ENCODE results near the gene ACYP2.
"Not testable (repeated sequence)": the region's sequence is repeated elsewhere in the genome, so short reads cannot be mapped to it uniquely, and the experiment has no call there.

The ACYP2 gene

GRCh38 chr2:54099829-54100585 is 15.4 kb upstream of the ACYP2 start:
- no peak for DNase-seq

DNA sequence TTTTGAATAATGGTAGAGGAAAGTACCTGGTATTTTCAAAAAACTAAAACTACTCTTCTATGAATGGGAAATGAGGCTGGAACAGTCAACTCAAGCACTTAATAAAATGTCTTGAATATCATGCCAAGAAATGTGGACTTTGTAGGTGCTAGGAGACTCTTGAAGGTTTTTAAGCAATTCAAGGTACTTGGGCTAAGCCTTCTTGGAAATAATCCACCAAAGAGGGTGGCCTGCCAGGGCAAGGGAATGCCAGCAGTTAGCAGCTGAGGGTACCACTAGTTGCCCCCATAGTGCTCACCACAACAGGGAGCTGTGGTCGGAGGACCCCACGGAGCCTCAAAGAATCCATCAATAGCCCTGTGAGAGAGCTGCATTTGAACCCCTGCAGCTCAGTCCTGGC is 14.6 kb upstream of the ACYP2 start:
- no peak for DNase-seq

DNA sequence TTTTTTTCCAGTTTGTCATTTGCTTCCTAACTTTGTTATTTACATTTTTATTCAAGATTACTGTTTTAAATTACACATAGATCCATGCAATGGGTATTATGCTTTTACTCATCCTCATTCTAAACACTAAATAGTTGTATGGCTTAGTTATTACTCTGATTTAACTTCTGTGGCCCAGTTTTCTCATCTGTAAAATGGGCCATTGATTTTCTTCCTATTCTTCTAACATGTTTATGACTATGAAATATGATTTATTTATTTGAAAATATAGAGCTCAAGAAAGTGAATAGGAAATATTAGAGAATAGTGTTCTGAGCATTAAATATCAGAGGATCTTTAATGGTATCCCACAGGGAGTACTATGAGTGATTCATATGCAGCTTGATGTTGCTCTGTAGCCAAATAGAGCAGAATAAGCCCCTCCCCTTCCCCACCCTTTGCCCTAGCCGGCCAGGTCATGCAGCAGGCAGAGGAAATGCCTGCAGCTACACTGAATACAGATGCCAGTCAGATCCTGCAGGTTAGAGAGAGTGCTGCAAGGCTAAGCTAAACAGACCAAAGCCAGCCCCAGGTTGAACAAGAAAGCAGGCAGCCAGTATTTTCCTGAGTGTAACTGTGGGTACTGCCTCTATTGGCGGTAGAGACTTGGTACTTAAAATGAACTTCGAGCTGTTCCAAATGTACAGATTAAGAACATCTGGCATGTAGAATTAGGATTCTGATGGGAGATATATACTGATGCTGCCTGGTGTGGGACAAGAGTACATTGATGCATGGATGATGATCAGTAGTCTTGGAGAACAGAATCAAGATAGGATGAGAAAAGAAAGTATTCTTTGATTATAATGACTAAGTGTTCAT is 11.7 kb upstream of the ACYP2 start:
- no peak for DNase-seq

DNA sequence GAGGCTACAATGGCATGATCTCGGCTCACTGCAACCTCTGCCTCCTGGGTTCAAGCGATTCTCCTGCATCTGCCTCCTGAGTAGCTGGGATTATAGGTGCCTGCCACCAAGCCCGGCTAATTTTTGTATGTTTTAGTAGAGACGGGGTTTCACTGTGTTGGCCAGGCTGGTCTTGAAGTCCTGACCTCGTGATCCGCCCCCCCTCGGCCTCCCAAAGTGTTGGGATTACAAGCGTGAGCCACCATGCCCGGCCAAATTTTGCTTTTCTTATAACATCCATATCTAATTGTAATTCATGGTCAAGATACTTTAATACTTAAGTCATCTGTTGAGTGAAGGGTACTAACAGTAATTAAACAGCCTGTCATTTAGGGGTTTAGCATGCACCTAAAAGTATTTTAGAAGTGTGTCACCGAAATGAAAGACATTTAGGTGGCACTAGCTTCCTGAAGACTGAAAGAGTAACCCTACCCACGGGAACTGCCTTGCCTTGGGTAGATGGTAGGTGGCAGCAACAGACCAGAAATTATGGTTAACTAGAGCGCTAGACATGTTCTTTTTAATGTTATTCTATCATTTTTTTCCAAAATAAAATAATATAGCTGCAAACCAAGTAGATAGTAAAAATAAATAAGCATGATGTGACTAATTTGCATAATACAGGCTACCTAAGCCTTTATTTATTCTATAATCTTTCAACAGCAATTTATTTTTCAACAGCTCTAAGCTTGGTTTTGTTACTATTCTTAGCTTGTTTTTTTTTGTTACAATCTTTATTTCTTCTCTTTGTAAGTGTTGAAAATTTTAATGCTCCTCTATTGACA is 8.6 kb upstream of the ACYP2 start:
- DNase-seq, result no peak

- no peak for DNase-seq
Observed at GRCh38 chr2:54107455-54107764, 8.0 kb upstream of the ACYP2 start.

DNA sequence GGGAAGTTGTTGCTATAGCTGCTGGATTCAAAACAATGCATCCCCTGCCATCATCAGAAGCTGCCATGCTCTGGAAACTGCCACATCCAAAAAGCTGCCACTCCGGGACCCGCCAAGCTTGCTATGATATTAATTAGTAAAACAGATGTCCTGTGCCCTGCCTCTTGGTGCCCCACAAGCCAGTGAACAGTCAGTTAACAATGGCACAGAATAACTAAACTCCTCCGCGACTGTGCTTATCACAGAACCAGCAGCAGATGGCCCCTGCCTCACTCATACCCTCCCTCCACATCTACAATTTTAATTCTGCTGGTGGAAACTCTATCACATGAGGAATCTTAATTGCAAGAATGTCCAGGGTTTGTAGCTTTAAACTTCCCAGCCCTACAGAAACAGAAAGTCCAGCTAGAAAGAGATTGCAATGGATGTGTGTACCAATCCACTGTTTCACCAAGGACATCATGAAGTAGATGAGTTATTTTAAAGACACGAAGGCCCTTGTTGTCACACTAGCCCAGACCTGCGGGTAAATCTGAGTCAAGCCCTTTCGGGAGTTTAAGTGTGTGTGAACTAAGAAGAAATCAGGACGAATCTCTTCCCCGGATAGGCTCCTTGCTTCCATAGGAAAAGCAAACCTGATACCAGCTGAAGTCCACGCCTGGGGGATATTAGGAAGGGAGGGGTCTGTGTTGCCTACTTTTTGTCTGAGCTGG is 7.4 kb upstream of the ACYP2 start:
- DNase-seq, result no peak

DNA sequence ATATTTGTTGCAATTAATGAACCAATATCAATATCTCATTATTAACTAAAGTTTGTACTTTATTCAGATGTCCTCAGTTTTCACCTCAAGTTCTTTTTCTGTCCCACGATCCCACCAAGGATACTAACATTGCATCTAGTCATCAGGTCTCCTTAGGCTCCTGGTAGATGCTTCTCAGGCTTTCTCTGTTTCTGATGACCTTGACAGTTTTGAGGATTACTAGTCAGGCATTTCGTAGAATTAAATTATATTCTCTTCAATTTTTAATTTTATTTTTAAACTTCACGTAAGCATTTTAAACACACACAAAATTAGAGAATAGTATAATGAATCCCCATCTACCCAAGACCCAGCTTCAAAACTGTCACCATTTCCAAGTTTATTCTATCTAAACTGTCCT is 5.6 kb upstream of the ACYP2 start:
- no peak for DNase-seq

GRCh38 chr2:54114479-54114878 is 936 bp upstream of the ACYP2 start:
- not testable (repeated sequence) for DNase-seq

- DNase-seq, result no peak
Observed at GRCh38 chr2:54114936-54115283, 505 bp upstream of the ACYP2 start.

- not testable (repeated sequence) for DNase-seq
Observed at GRCh38 chr2:54116598-54116997, 1.2 kb downstream of the ACYP2 start.

- no peak for DNase-seq
Observed at GRCh38 chr2:54120950-54121349, 5.5 kb downstream of the ACYP2 start.

DNA sequence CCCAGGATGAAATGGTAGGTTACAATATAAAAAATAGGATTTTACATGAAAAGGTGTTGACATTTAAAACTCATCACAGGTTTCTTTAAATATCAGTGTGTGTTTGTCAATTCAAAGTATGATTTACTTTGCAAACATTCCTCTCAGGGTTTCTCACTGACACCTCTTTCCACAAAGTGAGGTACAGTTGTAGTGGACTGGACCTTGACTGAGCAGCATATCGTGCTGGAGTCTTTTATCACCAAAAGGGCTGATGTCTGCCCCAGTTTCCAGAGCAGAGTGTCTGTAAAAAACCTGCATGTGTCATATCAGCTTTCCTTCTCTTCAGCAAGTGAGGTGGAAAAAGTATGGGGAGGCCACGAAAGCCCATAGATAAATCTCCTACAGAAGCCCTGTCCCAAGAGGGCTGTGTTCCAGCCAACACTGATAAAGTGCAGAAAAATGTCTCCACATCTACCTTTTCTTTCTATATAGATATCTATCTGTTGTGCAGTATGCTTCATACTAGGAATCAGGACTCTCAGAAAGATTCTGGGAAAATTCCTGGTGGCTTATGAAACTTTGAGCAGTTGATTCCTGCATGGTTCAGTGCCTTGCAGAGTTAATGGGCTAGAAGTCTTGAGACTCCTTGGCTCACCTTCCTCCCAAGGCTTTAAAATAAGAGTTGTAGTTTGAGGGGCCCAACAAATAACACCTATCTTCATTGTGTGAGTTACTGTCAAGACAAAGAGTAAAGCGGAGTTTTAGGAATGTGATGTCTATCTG is 6.9 kb downstream of the ACYP2 start:
- no peak for DNase-seq

DNA sequence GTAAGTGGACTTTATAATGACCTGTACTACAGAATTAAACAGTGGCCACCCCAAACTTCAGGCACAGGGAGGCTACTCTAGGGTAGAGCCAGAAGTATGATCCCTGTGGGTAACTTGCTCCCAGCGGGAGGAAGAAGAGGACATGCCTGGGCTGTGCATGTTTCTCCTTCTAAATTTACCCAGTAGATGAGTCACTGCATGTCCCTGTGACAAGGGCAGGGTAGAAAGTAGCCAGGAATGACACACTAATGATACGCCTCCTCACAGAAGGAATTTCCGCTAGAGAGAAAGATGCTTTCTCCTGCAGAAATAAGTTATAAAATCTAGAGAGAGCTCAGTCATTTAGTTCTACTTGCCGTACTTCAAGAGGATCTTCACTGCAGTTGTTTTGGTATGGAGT is 7.5 kb downstream of the ACYP2 start:
- no peak for DNase-seq

DNA sequence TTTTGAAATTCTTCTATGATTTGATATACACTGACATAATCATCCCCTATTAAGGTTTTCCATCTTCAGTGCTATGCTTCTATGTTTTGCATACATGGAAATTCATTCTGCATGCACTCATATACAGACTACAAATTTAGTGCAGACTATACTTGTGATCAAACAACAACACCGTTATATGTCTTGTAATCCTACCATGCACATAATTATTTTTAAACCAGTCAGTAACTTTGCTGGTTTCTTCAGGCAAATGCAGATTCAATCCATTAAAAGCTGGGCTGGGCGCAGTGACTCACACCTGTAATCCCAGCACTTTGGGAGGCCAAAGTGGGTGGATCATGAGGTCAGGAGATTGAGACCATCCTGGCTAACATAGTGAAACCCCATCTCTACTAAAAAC is 11.8 kb downstream of the ACYP2 start:
- not testable (repeated sequence) for DNase-seq

DNA sequence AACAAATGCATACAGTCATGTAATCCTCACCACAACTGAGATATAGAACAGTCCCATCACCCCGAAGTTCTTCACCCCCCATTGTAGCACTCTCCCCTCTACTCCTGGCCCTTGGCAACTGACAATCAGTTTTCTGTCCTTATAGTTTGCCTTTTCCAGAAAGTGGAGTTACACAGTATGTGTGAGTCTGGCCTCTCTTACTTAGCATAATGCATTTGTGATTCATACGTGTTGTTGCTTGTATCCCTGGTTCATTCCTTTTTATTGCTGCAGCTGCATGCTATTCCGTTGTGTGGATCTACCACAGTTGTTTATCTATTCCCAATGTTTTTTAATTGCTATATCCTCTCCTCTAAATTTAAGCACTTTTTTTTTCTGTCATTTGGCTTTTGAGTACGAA is 17.6 kb downstream of the ACYP2 start:
- DNase-seq, result no peak

GRCh38 chr2:54139210-54139609 is 23.8 kb downstream of the ACYP2 start:
- DNase-seq, result no peak

DNA sequence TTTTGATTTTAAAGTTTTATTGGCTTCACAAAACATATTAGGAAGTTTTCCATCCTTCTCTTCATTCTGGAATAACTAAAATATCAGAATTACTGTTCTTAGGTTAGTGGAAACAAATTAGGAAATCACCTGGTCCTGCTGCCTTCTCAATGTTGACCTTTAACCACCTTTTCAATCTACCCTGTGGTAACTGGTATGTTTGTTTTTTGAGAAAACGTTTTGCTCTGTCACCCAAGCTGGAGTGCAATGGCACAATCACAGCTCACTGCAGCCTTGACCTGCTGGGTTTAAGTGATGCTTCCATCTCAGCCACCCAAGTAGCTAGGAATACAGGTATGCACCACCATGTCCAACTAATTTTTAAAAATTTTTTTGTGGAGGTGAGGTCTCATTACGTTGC is 28.4 kb downstream of the ACYP2 start:
- DNase-seq, result no peak

DNA sequence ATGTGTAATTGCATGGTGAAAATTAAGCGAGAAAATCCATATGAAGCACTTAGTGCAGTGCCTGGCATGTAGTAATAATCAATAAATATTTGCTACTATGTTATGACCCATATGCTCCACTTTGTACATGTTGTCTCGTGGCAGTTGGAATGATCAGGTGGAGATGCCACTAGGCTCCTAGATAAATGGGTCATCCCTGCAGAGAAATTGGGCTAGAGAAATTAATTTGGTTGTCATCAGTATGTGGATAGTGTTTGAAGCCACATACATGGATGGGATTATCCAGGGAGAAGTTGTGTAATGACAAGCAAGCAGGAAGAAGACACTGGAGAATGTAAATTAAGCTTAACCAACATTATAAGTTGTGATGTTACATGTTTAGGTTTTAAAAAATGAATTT is 33.0 kb downstream of the ACYP2 start:
- DNase-seq, result no peak

GRCh38 chr2:54149638-54150441 is 34.4 kb downstream of the ACYP2 start:
- no peak for DNase-seq

- no peak for DNase-seq
Observed at GRCh38 chr2:54158311-54158710, 42.9 kb downstream of the ACYP2 start.

- no peak for DNase-seq
Observed at GRCh38 chr2:54161660-54162424, 46.4 kb downstream of the ACYP2 start.
